NCI-H226 (cell line): ENCODE data around the gene PRCP.

Experiments used
- DNase-seq: peaks from one replicate; pipeline ENCODE4 v3.0.0-alpha.2; 2015

Gene PRCP

DNA sequence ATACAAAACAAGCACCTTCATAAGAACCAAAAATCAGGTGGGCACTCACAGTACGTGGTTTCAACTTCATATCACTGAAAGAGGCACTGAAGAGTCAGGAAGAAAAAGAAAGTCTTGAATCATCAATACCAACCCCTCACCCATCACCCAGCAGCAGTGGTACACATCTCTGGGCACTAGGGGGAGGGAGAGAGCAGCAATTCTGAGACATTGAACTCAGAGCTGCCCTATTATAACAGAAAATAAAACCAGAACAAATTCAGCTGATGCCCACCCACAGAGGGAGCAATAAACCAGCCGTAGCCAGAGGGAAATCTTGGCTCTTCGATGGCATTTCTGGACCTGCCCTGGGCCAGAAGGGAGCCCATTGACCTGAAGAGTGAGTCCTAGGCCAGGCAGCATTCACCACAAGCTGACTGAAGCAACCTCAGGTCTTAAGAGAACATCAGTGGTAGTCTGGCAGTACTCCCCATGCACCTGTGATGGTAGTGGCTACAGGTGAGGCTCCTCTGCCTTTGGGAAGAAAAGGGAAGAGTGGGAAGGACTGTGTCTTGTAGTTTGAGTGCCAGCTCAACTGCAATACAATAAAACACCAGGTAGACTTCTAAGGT, 124.4 kb downstream of the PRCP start:
- no peak for DNase-seq

DNA sequence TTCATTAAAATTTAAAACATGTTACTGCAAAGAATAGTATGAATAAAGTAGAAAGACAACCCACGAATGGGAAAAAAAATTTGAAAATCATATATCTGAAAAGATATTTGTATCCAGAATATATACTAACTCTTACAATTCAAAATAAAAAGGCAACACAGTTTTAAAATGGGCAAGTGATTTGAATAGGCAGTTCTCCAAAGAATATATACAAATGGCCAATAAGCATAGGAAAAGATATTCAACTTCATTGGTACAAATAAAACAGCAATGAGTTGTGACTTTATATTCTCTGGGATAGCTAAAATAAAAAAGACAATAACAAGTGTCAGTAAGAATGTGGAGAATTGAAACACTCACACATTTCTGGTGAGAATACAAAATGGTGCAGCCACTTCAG, 125.0 kb downstream of the PRCP start:
- no peak for DNase-seq
